NT2/D1 (cell line): ENCODE measurements around the gene MUC5AC.

Experiments
- SUZ12 ChIP-seq: IDR thresholded peaks from 2 replicates; pipeline ENCODE4 v1.6.1; 2011; ENCODE audit not compliant: insufficient read length, insufficient read depth; ENCODE audit errors: extremely low read depth
- YY1 ChIP-seq: IDR thresholded peaks from 2 replicates; pipeline ENCODE4 v1.6.1; 2011; ENCODE audit not compliant: insufficient read length, insufficient read depth
- ZNF274 ChIP-seq: IDR thresholded peaks from 2 replicates; pipeline ENCODE4 v1.6.1; 2011; ENCODE audit warnings: mild to moderate bottlenecking, low read depth, low read length

DNA sequence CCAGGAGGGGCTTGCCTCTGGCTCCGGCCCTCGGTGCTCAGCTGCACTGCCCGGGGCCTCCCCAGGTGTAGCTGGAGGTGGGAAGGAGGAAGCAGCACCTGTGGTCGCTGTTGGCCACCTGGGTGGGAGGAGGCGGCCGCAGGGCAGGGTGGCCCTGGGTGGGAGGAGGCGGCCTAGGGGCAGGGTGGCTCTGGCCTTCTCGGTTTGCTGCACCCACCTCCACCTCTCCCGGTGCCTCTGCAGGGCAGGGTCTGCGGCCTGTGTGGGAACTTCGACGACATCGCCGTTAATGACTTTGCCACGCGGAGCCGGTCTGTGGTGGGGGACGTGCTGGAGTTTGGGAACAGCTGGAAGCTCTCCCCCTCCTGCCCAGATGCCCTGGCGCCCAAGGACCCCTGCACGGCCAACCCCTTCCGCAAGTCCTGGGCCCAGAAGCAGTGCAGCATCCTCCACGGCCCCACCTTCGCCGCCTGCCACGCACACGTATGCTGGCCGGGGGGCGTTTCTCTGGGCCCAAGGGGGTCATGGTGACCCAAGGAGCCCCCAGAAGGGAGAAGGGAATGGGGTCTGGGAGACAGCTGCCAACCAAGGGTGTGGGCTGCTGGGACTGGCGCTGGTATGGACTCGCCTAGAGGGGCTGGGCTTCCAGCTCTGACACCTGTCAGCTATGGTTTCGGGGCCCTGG, 20.6 kb downstream of the MUC5AC start:
- TF ChIP-seq SUZ12 (no peak), ZNF274 (no peak), YY1 (no peak)
